T-helper 2 cell treated with Interferon-gamma antibody and Interleukin-4, amounts not matched to agents 100 ng/mL and 5 ng/mL, for 36 hours (primary cell): Measurements from ENCODE around the gene GPR149. TPM values are rescaled to one million over a fixed set of nuclear protein-coding genes. Genes with fewer than 3 reads are reported as not detected.

Experiments
- intact Hi-C: fragments of 100-400 bp; cut with micrococcal nuclease; formaldehyde crosslinking; loops from one replicate; pipeline ENCODE4 v1.15.1; 2023
- total RNA-seq: library from RNA; stranded (reverse); gene quantifications from 2 replicates; pipeline ENCODE4 v1.2.3, GENCODE V29; 2022

Gene GPR149
- total RNA-seq, 1 donor from 2014 or later: not detected

- intact Hi-C loops: no loop called here
Measured at GRCh38 chr3:154349223-154349622, 80.8 kb downstream of the GPR149 start.

GRCh38 chr3:154345422-154346122, 84.4 kb downstream of the GPR149 start:
- intact Hi-C loops: no loop called here

- intact Hi-C loops: no loop called here
Measured at GRCh38 chr3:154338570-154338969, 91.4 kb downstream of the GPR149 start.

- intact Hi-C loops: no loop called here
Measured at GRCh38 chr3:154338008-154338407, 92.0 kb downstream of the GPR149 start.

- intact Hi-C loops: loop anchor here (2.0 kb wide), 2 partner anchors 988 to 1368 kb away; no protein-coding TSS in a partner anchor
Measured at GRCh38 chr3:154334973-154335420, 95.0 kb downstream of the GPR149 start.

- intact Hi-C loops: loop anchor here (10.0 kb wide), 1 partner anchor 1227 kb away; no protein-coding TSS in a partner anchor
Measured at GRCh38 chr3:154327871-154328270, 102.1 kb downstream of the GPR149 start.

GRCh38 chr3:154324919-154325318, 105.1 kb downstream of the GPR149 start:
- intact Hi-C loops: loop anchor here (1.0 to 10.0 kb wide), 5 partner anchors 204 to 1547 kb away; partner anchors contain the start of genes ARHGEF26, GMPS, RAP2B and SLC33A1

- intact Hi-C loops: loop anchor here (1.0 to 10.0 kb wide), 5 partner anchors 203 to 1548 kb away; partner anchors contain the start of genes ARHGEF26, GMPS, RAP2B and SLC33A1
Measured at GRCh38 chr3:154323891-154324738, 105.9 kb downstream of the GPR149 start, which contains the start of gene DHX36. TSS of gene DHX36 (minus strand) at chr3:154324487. CDS start at chr3:154324416, 71 bp downstream.

- intact Hi-C loops: no loop called here
Measured at GRCh38 chr3:154316974-154317767, 112.8 kb downstream of the GPR149 start.

GRCh38 chr3:154314152-154314551, 115.8 kb downstream of the GPR149 start:
- intact Hi-C loops: no loop called here

- intact Hi-C loops: no loop called here
Measured at GRCh38 chr3:154310840-154311239, 119.2 kb downstream of the GPR149 start.

- intact Hi-C loops: no loop called here
Measured at GRCh38 chr3:154307363-154307762, 122.6 kb downstream of the GPR149 start.

GRCh38 chr3:154304936-154305335, 125.1 kb downstream of the GPR149 start:
- intact Hi-C loops: no loop called here

- intact Hi-C loops: no loop called here
Measured at GRCh38 chr3:154304116-154304786, 125.7 kb downstream of the GPR149 start.

- intact Hi-C loops: no loop called here
Measured at GRCh38 chr3:154301561-154301960, 128.4 kb downstream of the GPR149 start.

GRCh38 chr3:154294016-154294415, 136.0 kb downstream of the GPR149 start:
- intact Hi-C loops: no loop called here

- intact Hi-C loops: no loop called here
Measured at GRCh38 chr3:154290187-154290586, 139.8 kb downstream of the GPR149 start.
